ENCODE measurements around the gene CLRN1.

DNA sequence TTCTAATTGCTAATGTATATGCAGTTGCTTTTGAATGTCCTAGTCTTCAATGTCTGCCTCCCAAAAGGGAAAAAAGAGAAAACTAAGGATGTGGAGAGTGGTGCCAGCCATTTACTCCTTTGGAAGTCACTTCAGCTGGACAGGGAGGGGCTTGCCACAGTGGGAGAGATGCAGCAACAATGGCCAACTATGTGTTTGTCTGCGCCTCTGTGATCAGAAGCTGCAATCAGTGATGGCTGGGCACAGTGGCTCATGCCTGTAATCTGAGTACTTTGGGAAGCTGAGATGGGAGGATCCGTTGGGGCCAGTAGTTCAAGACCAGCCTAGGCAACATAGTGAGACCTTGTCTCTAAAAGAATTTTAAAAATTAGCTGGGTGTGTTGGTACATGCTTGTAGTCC, 16.7 kb upstream of the CLRN1 start:
- TF ChIP-seq, protein P1, sequence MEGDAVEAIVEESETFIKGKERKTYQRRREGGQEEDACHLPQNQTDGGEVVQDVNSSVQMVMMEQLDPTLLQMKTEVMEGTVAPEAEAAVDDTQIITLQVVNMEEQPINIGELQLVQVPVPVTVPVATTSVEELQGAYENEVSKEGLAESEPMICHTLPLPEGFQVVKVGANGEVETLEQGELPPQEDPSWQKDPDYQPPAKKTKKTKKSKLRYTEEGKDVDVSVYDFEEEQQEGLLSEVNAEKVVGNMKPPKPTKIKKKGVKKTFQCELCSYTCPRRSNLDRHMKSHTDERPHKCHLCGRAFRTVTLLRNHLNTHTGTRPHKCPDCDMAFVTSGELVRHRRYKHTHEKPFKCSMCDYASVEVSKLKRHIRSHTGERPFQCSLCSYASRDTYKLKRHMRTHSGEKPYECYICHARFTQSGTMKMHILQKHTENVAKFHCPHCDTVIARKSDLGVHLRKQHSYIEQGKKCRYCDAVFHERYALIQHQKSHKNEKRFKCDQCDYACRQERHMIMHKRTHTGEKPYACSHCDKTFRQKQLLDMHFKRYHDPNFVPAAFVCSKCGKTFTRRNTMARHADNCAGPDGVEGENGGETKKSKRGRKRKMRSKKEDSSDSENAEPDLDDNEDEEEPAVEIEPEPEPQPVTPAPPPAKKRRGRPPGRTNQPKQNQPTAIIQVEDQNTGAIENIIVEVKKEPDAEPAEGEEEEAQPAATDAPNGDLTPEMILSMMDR (IDR thresholded peaks at IDR 0.05; ENCODE audit: low read depth, low read length, missing input control): no peak
- TF ChIP-seq RAD21 (IDR thresholded peaks at IDR 0.05) (no peak), FOXA1 (IDR thresholded peaks at IDR 0.05) (no peak), HNF4A (conservative IDR thresholded peaks at IDR 0.05) (no peak), GABPA (IDR thresholded peaks at IDR 0.05 in 1 of 2, conservative IDR thresholded peaks at IDR 0.05 in 1 of 2) (no peak), YY1 (IDR thresholded peaks at IDR 0.05) (no peak), EGR1 (IDR thresholded peaks at IDR 0.05; ENCODE audit: low read depth in 2 of 2) (no peak), HNF4G (IDR thresholded peaks at IDR 0.05) (no peak), TAF1 (conservative IDR thresholded peaks at IDR 0.05) (no peak)
- TF ChIP-seq, protein P2, sequence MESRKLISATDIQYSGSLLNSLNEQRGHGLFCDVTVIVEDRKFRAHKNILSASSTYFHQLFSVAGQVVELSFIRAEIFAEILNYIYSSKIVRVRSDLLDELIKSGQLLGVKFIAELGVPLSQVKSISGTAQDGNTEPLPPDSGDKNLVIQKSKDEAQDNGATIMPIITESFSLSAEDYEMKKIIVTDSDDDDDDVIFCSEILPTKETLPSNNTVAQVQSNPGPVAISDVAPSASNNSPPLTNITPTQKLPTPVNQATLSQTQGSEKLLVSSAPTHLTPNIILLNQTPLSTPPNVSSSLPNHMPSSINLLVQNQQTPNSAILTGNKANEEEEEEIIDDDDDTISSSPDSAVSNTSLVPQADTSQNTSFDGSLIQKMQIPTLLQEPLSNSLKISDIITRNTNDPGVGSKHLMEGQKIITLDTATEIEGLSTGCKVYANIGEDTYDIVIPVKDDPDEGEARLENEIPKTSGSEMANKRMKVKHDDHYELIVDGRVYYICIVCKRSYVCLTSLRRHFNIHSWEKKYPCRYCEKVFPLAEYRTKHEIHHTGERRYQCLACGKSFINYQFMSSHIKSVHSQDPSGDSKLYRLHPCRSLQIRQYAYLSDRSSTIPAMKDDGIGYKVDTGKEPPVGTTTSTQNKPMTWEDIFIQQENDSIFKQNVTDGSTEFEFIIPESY (IDR thresholded peaks at IDR 0.05): no peak
- TF ChIP-seq, protein P3, sequence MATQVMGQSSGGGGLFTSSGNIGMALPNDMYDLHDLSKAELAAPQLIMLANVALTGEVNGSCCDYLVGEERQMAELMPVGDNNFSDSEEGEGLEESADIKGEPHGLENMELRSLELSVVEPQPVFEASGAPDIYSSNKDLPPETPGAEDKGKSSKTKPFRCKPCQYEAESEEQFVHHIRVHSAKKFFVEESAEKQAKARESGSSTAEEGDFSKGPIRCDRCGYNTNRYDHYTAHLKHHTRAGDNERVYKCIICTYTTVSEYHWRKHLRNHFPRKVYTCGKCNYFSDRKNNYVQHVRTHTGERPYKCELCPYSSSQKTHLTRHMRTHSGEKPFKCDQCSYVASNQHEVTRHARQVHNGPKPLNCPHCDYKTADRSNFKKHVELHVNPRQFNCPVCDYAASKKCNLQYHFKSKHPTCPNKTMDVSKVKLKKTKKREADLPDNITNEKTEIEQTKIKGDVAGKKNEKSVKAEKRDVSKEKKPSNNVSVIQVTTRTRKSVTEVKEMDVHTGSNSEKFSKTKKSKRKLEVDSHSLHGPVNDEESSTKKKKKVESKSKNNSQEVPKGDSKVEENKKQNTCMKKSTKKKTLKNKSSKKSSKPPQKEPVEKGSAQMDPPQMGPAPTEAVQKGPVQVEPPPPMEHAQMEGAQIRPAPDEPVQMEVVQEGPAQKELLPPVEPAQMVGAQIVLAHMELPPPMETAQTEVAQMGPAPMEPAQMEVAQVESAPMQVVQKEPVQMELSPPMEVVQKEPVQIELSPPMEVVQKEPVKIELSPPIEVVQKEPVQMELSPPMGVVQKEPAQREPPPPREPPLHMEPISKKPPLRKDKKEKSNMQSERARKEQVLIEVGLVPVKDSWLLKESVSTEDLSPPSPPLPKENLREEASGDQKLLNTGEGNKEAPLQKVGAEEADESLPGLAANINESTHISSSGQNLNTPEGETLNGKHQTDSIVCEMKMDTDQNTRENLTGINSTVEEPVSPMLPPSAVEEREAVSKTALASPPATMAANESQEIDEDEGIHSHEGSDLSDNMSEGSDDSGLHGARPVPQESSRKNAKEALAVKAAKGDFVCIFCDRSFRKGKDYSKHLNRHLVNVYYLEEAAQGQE (IDR thresholded peaks at IDR 0.05): no peak
- TF ChIP-seq, protein P4, sequence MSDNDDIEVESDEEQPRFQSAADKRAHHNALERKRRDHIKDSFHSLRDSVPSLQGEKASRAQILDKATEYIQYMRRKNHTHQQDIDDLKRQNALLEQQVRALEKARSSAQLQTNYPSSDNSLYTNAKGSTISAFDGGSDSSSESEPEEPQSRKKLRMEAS (IDR thresholded peaks at IDR 0.05): no peak
